ENCODE results near the gene RMI2. TPM values are rescaled to one million over a fixed set of nuclear protein-coding genes. Genes with fewer than 3 reads are reported as not detected.

Gene RMI2
- polyA plus RNA-seq, 1 donor (not counting 4 experiments of a cell fraction or from before 2014, with no cell fraction given), result 6.8 TPM

DNA sequence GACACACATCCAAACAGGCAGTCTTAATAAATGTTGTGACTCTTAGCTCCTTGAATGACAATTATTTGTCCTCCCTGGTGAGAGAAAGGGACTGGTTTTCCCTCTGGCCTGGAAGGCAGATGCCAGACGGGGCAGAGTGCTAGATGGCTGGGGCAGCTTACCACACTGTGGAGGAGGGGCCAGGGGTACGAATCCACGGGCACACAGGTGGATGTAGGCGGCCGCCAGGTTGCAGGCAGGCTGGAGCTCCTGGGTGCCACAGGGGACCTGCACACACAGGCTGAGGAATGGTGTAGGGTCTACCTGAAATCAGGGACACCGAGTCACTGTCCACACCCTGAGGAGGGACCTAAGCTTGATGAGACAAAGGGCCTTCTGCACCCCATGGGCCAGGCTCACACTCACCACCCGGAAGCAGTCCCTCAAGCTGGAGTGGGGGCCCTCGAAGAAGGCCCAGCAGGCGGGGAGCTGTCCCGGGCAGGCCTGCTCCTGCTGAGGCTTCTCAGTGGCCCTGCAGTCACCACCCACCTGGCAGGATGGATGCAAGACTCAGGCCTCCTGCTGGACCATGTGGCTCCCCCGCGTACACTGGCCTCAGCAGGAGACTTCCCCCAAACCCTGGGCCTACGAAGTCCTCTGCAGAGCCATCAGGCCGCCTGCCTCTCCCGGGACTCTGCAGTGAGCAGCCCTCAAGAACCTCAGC is 38.4 kb downstream of the RMI2 start:
- dilution Hi-C loops (cut with MboI; ENCODE audit: extremely low pct_ligation_motif_present, low sequenced_read_pairs), result no loop called here
- no peak overlapping the region for H3K4me2 ChIP-seq (ENCODE audit: control insufficient read depth, extremely low read depth, insufficient read depth, low read depth, low read length)

GRCh38 chr16:11384184-11384955 is 39.1 kb downstream of the RMI2 start:
- DNase-seq (ENCODE audit: low read depth, low spot score) (no peak), FAIRE-seq (no peak)
- Histone ChIP-seq H3K9ac (ENCODE audit: control insufficient read depth, extremely low read depth, insufficient read depth, low read length) (no peak overlapping the region), H3K4me1 (ENCODE audit: control insufficient read depth, extremely low read depth, insufficient read depth, low read length) (no peaks in the 10 kb centered on the region), H3K27ac (ENCODE audit: control insufficient read depth, insufficient read depth, low read length) (no peak overlapping the region), H3K36me3 (ENCODE audit: control insufficient read depth in 2 of 2, extremely low read depth in 1 of 2, insufficient read depth in 2 of 2, low read length in 2 of 2) (no peaks in the 10 kb centered on the region), H3K79me2 (ENCODE audit: control insufficient read depth, insufficient read depth, low read length) (no peaks in the 10 kb centered on the region), H3K4me2 (ENCODE audit: control insufficient read depth, extremely low read depth, insufficient read depth, low read depth, low read length) (no peak overlapping the region), H2AFZ (ENCODE audit: control insufficient read depth, low read length) (no peak overlapping the region), H3K9me3 (ENCODE audit: control insufficient read depth, low read depth, low read length) (no peaks in the 10 kb centered on the region), H3K4me3 (ENCODE audit: control insufficient read depth in 2 of 3, extremely low read depth in 1 of 3, insufficient read depth in 2 of 3, low read depth in 1 of 3, low read length in 3 of 3) (no peak overlapping the region), H4K20me1 (ENCODE audit: control insufficient read depth, extremely low read depth, insufficient read depth, low read length) (no peaks in the 10 kb centered on the region), H3K27me3 (ENCODE audit: control insufficient read depth, extremely low read depth, insufficient read depth, low read length) (peaks cover 4% of the 10 kb centered on the region), H3K9me1 (ENCODE audit: control insufficient read depth, extremely low read depth, insufficient read depth, low read length) (no peaks in the 10 kb centered on the region)
- dilution Hi-C loops (cut with MboI; ENCODE audit: extremely low pct_ligation_motif_present, low sequenced_read_pairs), result no loop called here
- TF ChIP-seq CTCF (optimal IDR thresholded peaks at IDR 0.05 in 1 of 3, IDR thresholded peaks at IDR 0.05 in 1 of 3, conservative IDR thresholded peaks at IDR 0.05 in 1 of 3; ENCODE audit: extremely low read depth in 1 of 3, insufficient read depth in 2 of 3, low read length in 3 of 3), result no peak
- no peak for TF ChIP-seq EZH2 (IDR thresholded peaks at IDR 0.05; ENCODE audit: low read length)

More for the DNA sequence above, 38.4 kb downstream of the RMI2 start:
- H3K79me2 ChIP-seq (ENCODE audit: control insufficient read depth, insufficient read depth, low read length), result no peaks in the 10 kb centered on the region
- no peaks in the 10 kb centered on the region for H3K36me3 ChIP-seq (ENCODE audit: control insufficient read depth in 2 of 2, extremely low read depth in 1 of 2, insufficient read depth in 2 of 2, low read length in 2 of 2)
- H3K9me1 ChIP-seq (ENCODE audit: control insufficient read depth, extremely low read depth, insufficient read depth, low read length), result no peaks in the 10 kb centered on the region
- peaks cover 4% of the 10 kb centered on the region for H3K27me3 ChIP-seq (ENCODE audit: control insufficient read depth, extremely low read depth, insufficient read depth, low read length)
- no peak overlapping the region for H2AFZ ChIP-seq (ENCODE audit: control insufficient read depth, low read length)
- no peak overlapping the region for H3K9ac ChIP-seq (ENCODE audit: control insufficient read depth, extremely low read depth, insufficient read depth, low read length)
- DNase-seq (ENCODE audit: low read depth, low spot score) (no peak), FAIRE-seq (no peak)
- H4K20me1 ChIP-seq (ENCODE audit: control insufficient read depth, extremely low read depth, insufficient read depth, low read length), result no peaks in the 10 kb centered on the region
- H3K4me3 ChIP-seq (ENCODE audit: control insufficient read depth in 2 of 3, extremely low read depth in 1 of 3, insufficient read depth in 2 of 3, low read depth in 1 of 3, low read length in 3 of 3), result no peak overlapping the region
- H3K9me3 ChIP-seq (ENCODE audit: control insufficient read depth, low read depth, low read length), result no peaks in the 10 kb centered on the region
- no peak for TF ChIP-seq EZH2 (IDR thresholded peaks at IDR 0.05; ENCODE audit: low read length)
- TF ChIP-seq CTCF (optimal IDR thresholded peaks at IDR 0.05 in 1 of 3, IDR thresholded peaks at IDR 0.05 in 1 of 3, conservative IDR thresholded peaks at IDR 0.05 in 1 of 3; ENCODE audit: extremely low read depth in 1 of 3, insufficient read depth in 2 of 3, low read length in 3 of 3), result no peak
- H3K4me1 ChIP-seq (ENCODE audit: control insufficient read depth, extremely low read depth, insufficient read depth, low read length), result no peaks in the 10 kb centered on the region
- H3K27ac ChIP-seq (ENCODE audit: control insufficient read depth, insufficient read depth, low read length), result no peak overlapping the region
